CD4-positive, alpha-beta T cell treated with Interferon gamma for 1 hour (primary cell): ENCODE data around the gene GPR15.

ENCODE experiments used
- DNase-seq: peaks from one replicate; pipeline ENCODE4 v3.0.0-alpha.2; 2020

GPR15 gene

GRCh38 chr3:98531622-98532274, at the start of gene GPR15:
TSS of gene GPR15 (plus strand) at chr3:98531978. CDS start at chr3:98532034, 56 bp downstream.
- DNase-seq = no peak

GRCh38 chr3:98482717-98483482, 48.9 kb upstream of the GPR15 start:
- DNase-seq = no peak

DNA sequence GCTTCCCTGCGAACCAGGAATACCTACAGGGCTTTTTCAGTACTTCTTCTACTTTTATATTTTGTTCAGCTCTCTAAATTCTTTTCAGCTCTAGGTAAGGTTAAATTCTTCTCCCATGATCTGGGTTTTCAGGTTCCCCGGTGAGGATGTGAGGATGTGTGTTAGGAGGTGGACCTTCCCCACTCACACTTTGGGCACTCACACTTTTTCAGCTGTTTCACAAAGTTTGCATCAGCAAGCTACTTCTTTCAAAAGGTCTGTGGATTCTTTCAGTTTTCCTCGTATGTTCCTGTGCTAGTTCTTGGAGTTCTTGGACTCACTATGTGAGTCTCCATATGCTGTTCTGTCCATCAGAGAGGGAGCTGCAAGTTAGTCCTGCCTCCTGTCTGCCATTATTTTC, 48.2 kb upstream of the GPR15 start:
- DNase-seq = no peak

- no peak for DNase-seq
Measured at GRCh38 chr3:98497381-98497780, 34.4 kb upstream of the GPR15 start, which contains the start of gene OR5K2. TSS of gene OR5K2 (plus strand) at chr3:98497681. CDS start at chr3:98497681, 0 bp downstream.

DNA sequence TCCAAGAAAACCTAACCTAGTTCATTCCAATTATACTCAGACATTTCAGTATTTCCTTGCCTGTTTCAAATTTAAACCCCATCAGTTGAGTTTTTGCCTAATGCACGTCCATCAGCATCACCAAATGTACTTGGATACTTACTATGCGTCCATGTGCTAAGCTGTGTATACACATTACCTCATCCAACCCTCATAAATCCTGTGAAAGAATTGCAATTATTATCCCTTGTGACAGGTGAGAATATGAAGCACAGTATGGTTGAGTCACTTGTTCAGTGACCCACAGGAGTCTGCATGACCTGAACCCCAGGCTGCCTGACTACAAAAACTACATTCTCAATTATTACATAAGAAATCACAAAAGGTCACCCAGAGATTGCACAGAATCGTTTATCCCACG, 31.8 kb upstream of the GPR15 start:
- no peak for DNase-seq

GRCh38 chr3:98501270-98501669, 30.5 kb upstream of the GPR15 start:
- no peak for DNase-seq

GRCh38 chr3:98501863-98502576, 29.8 kb upstream of the GPR15 start:
- no peak for DNase-seq

- DNase-seq = no peak
Measured at GRCh38 chr3:98504539-98504938, 27.2 kb upstream of the GPR15 start.

- no peak for DNase-seq
Measured at GRCh38 chr3:98508582-98508981, 23.2 kb upstream of the GPR15 start.

DNA sequence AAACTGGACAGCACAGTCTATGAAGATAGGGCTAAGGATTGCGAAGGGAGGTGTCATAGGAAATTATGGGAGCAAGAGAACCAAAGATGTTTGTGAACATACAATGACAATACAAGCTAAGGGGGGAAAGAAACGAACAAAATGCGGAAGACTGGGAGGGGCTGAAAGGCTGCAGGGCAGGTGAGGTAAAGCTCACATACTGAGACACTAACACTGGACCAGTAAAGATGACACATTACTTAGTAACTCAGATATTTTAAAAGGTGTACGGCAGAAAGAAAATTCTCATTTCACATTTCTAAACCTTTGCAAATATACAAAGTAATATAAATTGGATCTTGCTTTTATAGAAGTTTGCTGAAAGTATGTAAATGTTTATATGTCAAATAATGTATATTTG, 19.2 kb upstream of the GPR15 start:
- DNase-seq = no peak

DNA sequence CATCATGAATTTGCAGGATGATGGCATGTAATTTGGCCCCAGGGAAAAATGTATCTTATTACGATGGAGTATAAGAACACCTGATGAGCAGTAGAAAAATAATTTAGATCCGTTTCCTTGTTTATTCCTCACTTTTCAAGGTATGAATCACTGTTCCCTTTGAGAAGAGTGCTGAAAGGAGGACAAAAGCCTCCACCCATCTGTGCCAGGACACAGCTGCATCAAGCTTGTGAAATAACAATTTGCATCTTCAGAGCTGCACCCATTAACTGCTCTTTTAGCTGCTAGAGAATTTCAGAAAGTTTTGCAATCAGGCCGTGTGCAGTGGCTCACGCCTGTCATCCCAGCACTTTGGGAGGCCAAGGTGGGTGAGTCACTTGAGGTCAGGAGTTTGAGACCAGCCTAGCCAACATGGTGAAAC, 18.7 kb upstream of the GPR15 start:
- peak; percentile 4 for DNase-seq

DNA sequence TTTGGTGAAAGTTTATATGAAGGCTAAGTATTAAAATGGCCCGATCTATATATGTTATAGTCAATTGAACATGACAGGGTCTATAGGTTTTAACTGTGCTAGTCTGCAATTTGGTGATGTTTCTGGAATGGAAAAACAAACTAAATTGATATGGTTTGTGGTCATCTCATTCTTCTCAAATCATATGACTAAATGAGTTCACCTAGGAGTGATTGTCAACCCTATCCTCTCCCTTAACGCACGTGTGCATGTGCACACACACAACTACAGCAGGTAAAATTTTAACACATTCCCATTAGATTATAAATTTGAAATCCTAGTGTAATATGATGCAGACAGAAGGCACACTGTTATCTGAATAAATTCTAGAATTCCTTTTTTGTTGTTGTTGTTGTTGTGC, 18.0 kb upstream of the GPR15 start:
- DNase-seq = no peak

DNA sequence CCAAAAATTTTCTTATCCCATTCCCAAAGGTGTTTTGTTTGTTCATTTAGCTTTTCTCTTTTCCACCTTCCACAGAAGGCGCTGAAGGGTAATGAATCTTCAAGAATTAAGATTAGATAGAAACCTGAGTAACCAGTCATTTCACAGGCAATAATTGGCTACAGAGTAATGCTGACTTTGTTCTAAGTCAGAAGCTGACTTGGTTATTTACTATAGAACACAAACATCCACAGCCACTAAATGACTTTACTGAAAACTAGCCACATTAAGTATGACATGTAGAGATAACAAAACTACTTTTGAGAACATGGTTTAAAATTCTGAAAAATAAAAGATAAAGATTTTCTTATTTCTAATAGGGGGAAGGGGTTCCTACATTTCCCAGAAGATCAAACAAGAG, 16.8 kb upstream of the GPR15 start:
- no peak for DNase-seq

DNA sequence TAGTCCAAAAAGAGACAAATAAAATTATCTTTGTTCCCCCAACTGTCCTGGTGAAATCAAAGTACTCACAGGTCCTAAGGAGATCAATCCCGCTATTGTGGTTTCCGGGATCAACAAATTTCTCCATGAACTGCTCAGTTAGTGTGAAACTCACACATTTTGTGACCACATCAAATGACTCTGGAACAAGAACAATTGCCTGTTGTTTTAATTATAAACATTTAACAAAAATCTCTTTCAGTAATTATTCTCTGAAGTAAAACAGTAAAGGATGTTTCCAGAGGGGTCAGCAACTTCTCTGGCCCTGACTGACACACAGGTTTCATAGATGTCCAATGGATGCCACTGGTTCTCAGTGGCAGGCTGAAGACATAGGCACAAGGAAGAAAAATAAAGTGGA, 13.0 kb upstream of the GPR15 start:
- DNase-seq = no peak

GRCh38 chr3:98519351-98519750, 12.4 kb upstream of the GPR15 start:
- DNase-seq = no peak

DNA sequence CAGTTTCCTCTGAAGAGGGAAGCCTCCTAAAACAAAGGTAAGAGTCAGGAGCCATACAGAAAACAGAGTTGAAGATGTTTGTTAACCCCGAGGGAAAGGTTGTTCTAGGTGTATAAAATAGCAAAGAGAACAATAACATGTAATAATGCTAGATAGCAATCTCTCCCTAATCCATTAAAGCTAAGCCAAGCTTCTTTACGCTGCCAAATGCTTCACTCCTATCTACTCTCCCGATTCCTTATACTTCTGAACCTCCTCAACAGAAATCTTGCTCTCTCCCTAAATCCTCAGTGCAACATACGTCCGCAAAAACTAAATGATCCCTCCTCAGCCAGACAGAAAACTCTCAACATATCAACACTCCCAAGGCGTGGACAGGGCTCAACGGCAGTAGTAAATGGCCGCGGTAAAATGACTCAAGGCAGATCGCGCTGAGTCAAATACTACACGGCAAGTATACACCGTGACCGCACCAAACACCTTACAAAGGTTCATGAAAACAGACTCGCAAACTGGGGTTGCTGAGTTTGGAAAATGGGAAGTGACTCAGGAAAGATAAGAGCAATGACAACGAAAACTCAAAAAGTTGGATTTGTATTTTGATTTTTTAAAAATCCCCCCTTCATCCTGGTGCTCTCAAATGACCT, 9.8 kb upstream of the GPR15 start:
- peak; percentile 37 for DNase-seq

GRCh38 chr3:98522544-98523281, 9.1 kb upstream of the GPR15 start, which contains the start of gene CLDND1:
TSS of gene CLDND1 (minus strand) at chr3:98522902. CDS start at chr3:98521424, 1,478 bp downstream.
- DNase-seq = peak; percentile 95

DNA sequence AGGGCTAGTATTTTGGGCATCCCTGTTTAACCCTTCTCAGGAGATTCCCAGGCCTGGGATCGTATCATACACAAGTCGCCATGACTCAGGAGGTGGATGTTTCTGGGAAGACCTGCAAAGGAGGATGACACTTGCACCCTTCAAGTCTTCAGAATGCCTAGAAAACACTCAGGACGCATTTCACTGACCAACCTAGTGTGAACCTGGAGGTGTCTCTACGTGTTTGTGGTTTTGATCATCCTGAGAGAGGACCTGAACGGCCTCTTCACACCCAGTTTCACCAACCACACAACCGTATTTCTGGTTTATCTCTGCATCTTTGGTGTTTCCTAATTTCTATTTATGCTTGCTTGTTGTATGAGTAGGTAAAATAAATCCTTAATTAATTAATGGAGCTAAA, 6.3 kb upstream of the GPR15 start:
- no peak for DNase-seq

DNA sequence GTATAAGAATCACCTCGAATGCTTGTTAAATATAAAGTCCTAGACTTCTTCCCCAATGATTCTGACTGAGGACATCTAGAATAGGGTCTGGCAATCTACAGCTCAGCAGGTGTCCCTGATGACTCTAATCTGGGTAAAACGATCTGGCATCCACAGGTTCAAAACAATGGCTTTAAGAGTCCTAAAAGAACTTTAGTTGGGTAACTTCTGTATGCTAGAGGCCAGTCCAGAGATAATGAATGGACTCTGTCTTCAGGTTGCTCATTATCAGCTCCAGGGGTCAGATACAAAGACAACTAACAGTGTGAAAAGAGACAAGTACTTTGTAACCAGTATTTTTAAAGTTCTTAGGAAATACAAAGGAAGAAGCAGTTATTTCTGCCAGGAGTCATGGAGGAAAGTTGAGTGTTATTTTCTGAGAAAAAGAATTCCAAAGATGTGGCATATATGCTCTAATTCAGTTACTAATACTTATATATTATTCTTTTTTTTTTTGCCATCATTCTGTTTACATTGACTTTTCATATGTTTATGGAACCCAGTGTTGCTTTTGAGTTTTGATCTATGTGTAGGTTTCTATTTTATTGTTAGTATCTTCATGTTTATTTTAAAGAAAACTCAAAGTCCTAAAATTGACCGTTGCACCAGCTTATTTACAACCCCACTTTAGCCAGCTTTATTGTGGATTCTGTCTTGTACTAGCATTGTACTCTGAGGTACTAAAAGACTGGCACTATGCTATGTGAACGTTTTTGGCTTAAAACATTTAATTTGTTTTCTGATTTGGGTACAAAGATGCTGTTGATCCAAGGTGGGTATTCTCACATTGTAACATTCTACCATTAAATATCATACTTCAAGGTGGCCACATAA, 3.1 kb upstream of the GPR15 start:
- DNase-seq = no peak

DNA sequence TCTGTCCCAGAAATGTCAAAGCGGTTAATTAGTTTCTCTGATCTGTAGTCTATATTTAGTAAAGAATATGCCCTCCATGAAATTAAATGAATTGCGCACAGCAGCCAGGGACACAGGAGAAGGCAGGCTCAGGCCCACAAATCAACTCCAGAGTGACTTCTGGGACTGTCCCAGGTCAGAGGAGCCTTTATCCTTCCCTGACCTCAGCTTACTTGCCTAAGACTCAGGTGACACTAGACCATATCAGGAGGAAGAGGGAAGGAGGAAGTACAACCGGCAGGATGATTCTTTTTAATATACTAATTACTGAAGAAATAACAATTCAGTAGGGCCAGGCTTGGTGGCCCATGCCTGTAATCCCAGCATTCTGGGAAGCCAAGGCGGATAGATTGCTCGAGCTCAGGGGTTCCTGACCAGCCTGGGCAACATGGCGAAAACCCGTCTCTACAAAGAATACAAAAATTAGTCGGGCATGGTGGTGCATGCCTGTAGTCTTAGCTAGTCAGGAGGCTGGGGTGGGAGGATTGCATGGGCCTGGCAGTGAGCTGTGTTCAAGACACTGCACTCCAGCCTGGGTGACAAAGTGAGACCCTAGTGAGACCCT, 1.8 kb upstream of the GPR15 start:
- no peak for DNase-seq

- no peak for DNase-seq
Measured at GRCh38 chr3:98530676-98531075, 1.1 kb upstream of the GPR15 start.
